ENCODE data around the gene TBC1D22A.

- no peak for TF ChIP-seq CTCF (IDR thresholded peaks at IDR 0.05)
- TF ChIP-seq POLR2A (IDR thresholded peaks at IDR 0.05) = no peak
- no peak for TF ChIP-seq EP300 (IDR thresholded peaks at IDR 0.05)
Measured at GRCh38 chr22:47046411-47047065, 284.1 kb downstream of the TBC1D22A start.
